Testis (tissue), 3 donors: Measurements from ENCODE around the gene CHM. TPM values are rescaled to one million over a fixed set of nuclear protein-coding genes. Genes with fewer than 3 reads are reported as not detected.
"Not testable (repeated sequence)": the region's sequence is repeated elsewhere in the genome, so short reads cannot be mapped to it uniquely, and the experiment has no call there.

Experiments
- DNase-seq: peaks from one replicate; pipeline ENCODE4 v3.0.0-alpha.2; 2019
- H3K27ac ChIP-seq, 2 donors: fragments of 200-600 bp; sonication (generic); one replicate each; pipeline ENCODE4 v1.5.1; 2019
- H3K27me3 ChIP-seq: fragments of 200-600 bp; sonication (generic); one replicate; pipeline ENCODE4 v1.5.1; 2019
- H3K36me3 ChIP-seq: fragments of 200-600 bp; sonication (generic); one replicate; pipeline ENCODE4 v1.5.1; 2017; ENCODE audit warnings: low read depth; ENCODE audit errors: missing control alignments
- H3K4me1 ChIP-seq: fragments of 200-600 bp; sonication (generic); one replicate; pipeline ENCODE4 v1.5.1; 2019
- H3K4me3 ChIP-seq, 2 donors: fragments of 200-600 bp; sonication (generic); one replicate each; pipeline ENCODE4 v1.5.1; 2017 to 2019
- H3K9me3 ChIP-seq: fragments of 200-600 bp; sonication (generic); one replicate; pipeline ENCODE4 v1.5.1; 2017
- POLR2A ChIP-seq: fragments of 450-650 bp; IDR thresholded peaks from one replicate; pipeline ENCODE4 v1.6.1; 2017; ENCODE audit warnings: antibody characterized with exemption, mild to moderate bottlenecking, moderate library complexity
- WGBS, 2 donors: methylation state at CpG; one replicate each; pipeline ENCODE4 v1.1.5; 2018; 5-methylcytosine and 5-hydroxymethylcytosine counted together
- intact Hi-C: fragments of 100-400 bp; cut with DNase I; formaldehyde crosslinking; loops from one replicate; pipeline ENCODE4 v1.15.1; 2023; ENCODE audit warnings: low total_unique reads
- polyA plus RNA-seq: library from polyadenylated mRNA; stranded (reverse); fragments of 350-450 nt; fragmentation: Illumina TruSeq; extraction: RNeasy Lipid Tissue Mini Kit (QIAGEN cat#74804); gene quantifications from one replicate; pipeline ENCODE4 v1.2.3, GENCODE V29; 2014; ENCODE audit warnings: low read depth, low replicate concordance; ENCODE audit not compliant: insufficient read depth
- total RNA-seq, 2 donors: library from RNA; depleted of rRNA; stranded (reverse); fragments of >200 nt; gene quantifications; one replicate each; pipeline ENCODE4 v1.2.3, GENCODE V29; 2016
- TF ChIP-seq, protein P1 (sequence below), 3 experiments: fragments of 450-650 bp in 2 of 3; fragments of 200-600 bp in 1 of 3; sonication (generic) in 1 of 3; IDR thresholded peaks; one replicate each; pipeline ENCODE4 v1.5.1; 2016 to 2019; ENCODE audit warnings: antibody characterized with exemption in 3 of 3, mild to moderate bottlenecking in 2 of 3, moderate library complexity in 1 of 3

CHM gene
- total and polyA plus RNA-seq, 3 donors from 2014 or later, result 7.0 to 21.9 (median 19.0) TPM

GRCh38 chrX:86014421-86014820 lies 32.9 kb downstream of the CHM start:
- DNase-seq, result no peak
- no peak overlapping the region for H3K4me3 ChIP-seq
- intact Hi-C loops, result no loop called here
- no peaks in the 10 kb centered on the region for H3K27me3 ChIP-seq
- H3K27ac ChIP-seq, result no peak overlapping the region
- H3K9me3 ChIP-seq, result no peaks in the 10 kb centered on the region
- TF ChIP-seq, protein P1, sequence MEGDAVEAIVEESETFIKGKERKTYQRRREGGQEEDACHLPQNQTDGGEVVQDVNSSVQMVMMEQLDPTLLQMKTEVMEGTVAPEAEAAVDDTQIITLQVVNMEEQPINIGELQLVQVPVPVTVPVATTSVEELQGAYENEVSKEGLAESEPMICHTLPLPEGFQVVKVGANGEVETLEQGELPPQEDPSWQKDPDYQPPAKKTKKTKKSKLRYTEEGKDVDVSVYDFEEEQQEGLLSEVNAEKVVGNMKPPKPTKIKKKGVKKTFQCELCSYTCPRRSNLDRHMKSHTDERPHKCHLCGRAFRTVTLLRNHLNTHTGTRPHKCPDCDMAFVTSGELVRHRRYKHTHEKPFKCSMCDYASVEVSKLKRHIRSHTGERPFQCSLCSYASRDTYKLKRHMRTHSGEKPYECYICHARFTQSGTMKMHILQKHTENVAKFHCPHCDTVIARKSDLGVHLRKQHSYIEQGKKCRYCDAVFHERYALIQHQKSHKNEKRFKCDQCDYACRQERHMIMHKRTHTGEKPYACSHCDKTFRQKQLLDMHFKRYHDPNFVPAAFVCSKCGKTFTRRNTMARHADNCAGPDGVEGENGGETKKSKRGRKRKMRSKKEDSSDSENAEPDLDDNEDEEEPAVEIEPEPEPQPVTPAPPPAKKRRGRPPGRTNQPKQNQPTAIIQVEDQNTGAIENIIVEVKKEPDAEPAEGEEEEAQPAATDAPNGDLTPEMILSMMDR (IDR thresholded peaks at IDR 0.05), result no peak
- no peak for TF ChIP-seq POLR2A
- WGBS, 2 donors, result 78 to 90% methylated on average over 5 of the region's 5 CpGs
- no peaks in the 10 kb centered on the region for H3K4me1 ChIP-seq
- no peaks in the 10 kb centered on the region for H3K36me3 ChIP-seq

GRCh38 chrX:86013792-86014191 lies 33.6 kb downstream of the CHM start:
- Histone ChIP-seq H3K36me3 (no peaks in the 10 kb centered on the region), H3K4me3 (no peak overlapping the region), H3K27me3 (no peaks in the 10 kb centered on the region), H3K27ac (no peak overlapping the region), H3K9me3 (no peaks in the 10 kb centered on the region), H3K4me1 (no peaks in the 10 kb centered on the region)
- TF ChIP-seq POLR2A, result no peak
- TF ChIP-seq, protein P1 (IDR thresholded peaks at IDR 0.05), result no peak
- 76 to 83% methylated on average over 3 of the region's 3 CpGs for WGBS, 2 donors
- intact Hi-C loops, result no loop called here
- no peak for DNase-seq

GRCh38 chrX:86012188-86012587 lies 35.2 kb downstream of the CHM start:
- Histone ChIP-seq H3K4me1 (no peaks in the 10 kb centered on the region), H3K9me3 (no peaks in the 10 kb centered on the region), H3K27ac (no peak overlapping the region), H3K27me3 (no peaks in the 10 kb centered on the region), H3K36me3 (no peaks in the 10 kb centered on the region), H3K4me3 (no peak overlapping the region)
- TF ChIP-seq POLR2A, result no peak
- TF ChIP-seq, protein P1 (IDR thresholded peaks at IDR 0.05), result no peak
- no peak for DNase-seq
- intact Hi-C loops, result no loop called here
- WGBS, 2 donors, result 100% methylated on average over 1 of the region's 1 CpG

GRCh38 chrX:86009803-86010202 lies 37.6 kb downstream of the CHM start:
- H3K4me1 ChIP-seq, H3K27ac ChIP-seq, H3K4me3 ChIP-seq, H3K9me3 ChIP-seq, H3K27me3 ChIP-seq, DNase-seq, intact Hi-C loops, H3K36me3 ChIP-seq: not testable (repeated sequence)
- 60 to 83% methylated on average over 1 of the region's 1 CpG for WGBS, 2 donors

- WGBS, 2 donors, result 96% methylated on average over 3 to 4 of the region's 4 CpGs
- intact Hi-C loops, H3K4me1 ChIP-seq, H3K27me3 ChIP-seq, H3K9me3 ChIP-seq, H3K36me3 ChIP-seq, H3K4me3 ChIP-seq, DNase-seq, H3K27ac ChIP-seq: not testable (repeated sequence)
Observed at GRCh38 chrX:86007891-86008290, 39.5 kb downstream of the CHM start.

- no peaks in the 10 kb centered on the region for H3K4me1 ChIP-seq
- DNase-seq, result no peak
- no peak overlapping the region for H3K27ac ChIP-seq
- H3K4me3 ChIP-seq, result no peak overlapping the region
- H3K9me3 ChIP-seq, result no peaks in the 10 kb centered on the region
- intact Hi-C loops, result no loop called here
- no peaks in the 10 kb centered on the region for H3K36me3 ChIP-seq
- TF ChIP-seq, protein P1 (IDR thresholded peaks at IDR 0.05), result no peak
- no peak for TF ChIP-seq POLR2A
- WGBS, 2 donors, result 80 to 86% methylated on average over 3 to 12 of the region's 12 CpGs
- no peaks in the 10 kb centered on the region for H3K27me3 ChIP-seq
Observed at GRCh38 chrX:86002076-86002896, 45.1 kb downstream of the CHM start.
